T-helper 2 cell treated with Interferon-gamma antibody and Interleukin-4, amounts not matched to agents 5 μg/mL and 100 μg/mL, for 36 hours (primary cell): Measurements from ENCODE around the gene EIF2B5.

Experiments used
- DNase-seq: peaks from one replicate; pipeline ENCODE4 v3.0.0; 2021; ENCODE audit warnings: low spot score
- H3K27ac Mint-ChIP-seq: one replicate; pipeline ENCODE4 v1.8.0; 2021; ENCODE audit warnings: mild to moderate bottlenecking, mixed read lengths
- H3K27me3 Mint-ChIP-seq: one replicate; pipeline ENCODE4 v1.8.0; 2021; ENCODE audit warnings: low read depth, mixed read lengths
- H3K36me3 Mint-ChIP-seq: one replicate; pipeline ENCODE4 v1.8.0; 2021; ENCODE audit warnings: low read depth, mixed read lengths
- H3K4me1 Mint-ChIP-seq: one replicate; pipeline ENCODE4 v1.8.0; 2021; ENCODE audit warnings: low read depth, mixed read lengths
- H3K4me3 Mint-ChIP-seq: one replicate; pipeline ENCODE4 v1.8.0; 2022; ENCODE audit warnings: mild to moderate bottlenecking, moderate library complexity, mixed read lengths
- H3K9me3 Mint-ChIP-seq: one replicate; pipeline ENCODE4 v1.8.0; 2021; ENCODE audit warnings: mixed read lengths

Gene EIF2B5

GRCh38 chr3:184184546-184185230, 49.5 kb downstream of the EIF2B5 start:
- no peak for DNase-seq
- peaks cover 19% of the 10 kb centered on the region for H3K4me1 Mint-ChIP-seq
- H3K4me3 Mint-ChIP-seq: peak overlapping the region; percentile 97
- no peaks in the 10 kb centered on the region for H3K27me3 Mint-ChIP-seq
- H3K9me3 Mint-ChIP-seq: no peaks in the 10 kb centered on the region
- peak overlapping the region; percentile 81 for H3K27ac Mint-ChIP-seq
- peaks cover 55% of the 10 kb centered on the region for H3K36me3 Mint-ChIP-seq

GRCh38 chr3:184185461-184186183, 50.5 kb downstream of the EIF2B5 start:
- peak overlapping the region; percentile 97 for H3K4me3 Mint-ChIP-seq
- H3K4me1 Mint-ChIP-seq: peaks cover 19% of the 10 kb centered on the region
- H3K36me3 Mint-ChIP-seq: peaks cover 56% of the 10 kb centered on the region
- DNase-seq: peak; percentile 100
- no peaks in the 10 kb centered on the region for H3K27me3 Mint-ChIP-seq
- H3K9me3 Mint-ChIP-seq: no peaks in the 10 kb centered on the region
- H3K27ac Mint-ChIP-seq: peak overlapping the region; percentile 95

GRCh38 chr3:184186184-184186901, 51.2 kb downstream of the EIF2B5 start, which contains the start of gene ABCF3:
Gene ABCF3, plus strand, starts transcription at chr3:184186199. Its CDS starts 9 bp downstream, at chr3:184186208.
- H3K4me1 Mint-ChIP-seq: peaks cover 19% of the 10 kb centered on the region
- no peaks in the 10 kb centered on the region for H3K9me3 Mint-ChIP-seq
- no peaks in the 10 kb centered on the region for H3K27me3 Mint-ChIP-seq
- peak within 1 kb of the TSS; percentile 97 for H3K4me3 Mint-ChIP-seq
- DNase-seq: no peak
- H3K36me3 Mint-ChIP-seq: peaks cover 53% of the 10 kb centered on the region
- H3K27ac Mint-ChIP-seq: peak within 1 kb of the TSS; percentile 95

GRCh38 chr3:184186902-184187207, 51.7 kb downstream of the EIF2B5 start:
- H3K27ac Mint-ChIP-seq: peak overlapping the region; percentile 95
- H3K4me1 Mint-ChIP-seq: peaks cover 19% of the 10 kb centered on the region
- no peaks in the 10 kb centered on the region for H3K27me3 Mint-ChIP-seq
- DNase-seq: no peak
- H3K36me3 Mint-ChIP-seq: peaks cover 49% of the 10 kb centered on the region
- H3K4me3 Mint-ChIP-seq: peak overlapping the region; percentile 97
- no peaks in the 10 kb centered on the region for H3K9me3 Mint-ChIP-seq

GRCh38 chr3:184188080-184188479, 52.9 kb downstream of the EIF2B5 start:
- DNase-seq: no peak
- Mint-ChIP-seq H3K4me3 (no peak overlapping the region), H3K27ac (no peak overlapping the region), H3K4me1 (peaks cover 19% of the 10 kb centered on the region), H3K36me3 (peaks cover 47% of the 10 kb centered on the region), H3K27me3 (no peaks in the 10 kb centered on the region), H3K9me3 (no peaks in the 10 kb centered on the region)

- H3K27me3 Mint-ChIP-seq: no peaks in the 10 kb centered on the region
- peaks cover 19% of the 10 kb centered on the region for H3K4me1 Mint-ChIP-seq
- no peak for DNase-seq
- H3K9me3 Mint-ChIP-seq: no peaks in the 10 kb centered on the region
- no peak overlapping the region for H3K4me3 Mint-ChIP-seq
- H3K27ac Mint-ChIP-seq: no peak overlapping the region
- peaks cover 48% of the 10 kb centered on the region for H3K36me3 Mint-ChIP-seq
Measured at GRCh38 chr3:184189421-184189820, 54.3 kb downstream of the EIF2B5 start.

GRCh38 chr3:184192889-184193288, 57.7 kb downstream of the EIF2B5 start:
- no peaks in the 10 kb centered on the region for H3K27me3 Mint-ChIP-seq
- peaks cover 43% of the 10 kb centered on the region for H3K36me3 Mint-ChIP-seq
- no peak for DNase-seq
- no peaks in the 10 kb centered on the region for H3K9me3 Mint-ChIP-seq
- no peak overlapping the region for H3K27ac Mint-ChIP-seq
- no peaks in the 10 kb centered on the region for H3K4me1 Mint-ChIP-seq
- no peak overlapping the region for H3K4me3 Mint-ChIP-seq

GRCh38 chr3:184193991-184194539, 58.9 kb downstream of the EIF2B5 start:
- DNase-seq: no peak
- Mint-ChIP-seq H3K4me1 (no peaks in the 10 kb centered on the region), H3K4me3 (no peak overlapping the region), H3K27ac (no peak overlapping the region), H3K36me3 (peaks cover 37% of the 10 kb centered on the region), H3K9me3 (no peaks in the 10 kb centered on the region), H3K27me3 (no peaks in the 10 kb centered on the region)
